ENCODE measurements around the gene HMGXB4.

DNA sequence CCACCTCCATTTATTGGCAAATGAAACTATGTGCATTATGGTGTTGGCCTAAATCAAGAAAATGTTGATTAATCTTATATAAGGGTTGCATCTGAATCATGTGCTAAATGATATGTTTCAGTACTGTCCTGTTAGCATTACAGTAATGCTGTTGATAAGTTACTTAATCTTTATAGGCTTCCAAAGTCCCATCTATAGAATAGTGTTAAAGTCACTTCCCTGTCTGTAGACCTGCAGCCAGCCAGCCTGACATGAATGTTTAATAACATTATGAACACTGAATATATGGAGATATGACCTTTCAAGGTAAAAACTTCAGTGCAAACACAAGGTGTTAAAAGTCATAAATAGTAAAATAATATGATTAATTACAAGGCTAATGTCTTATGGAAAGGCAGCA, 38.8 kb downstream of the HMGXB4 start:
- TF ChIP-seq POLR2AphosphoS5 (IDR thresholded peaks at IDR 0.05) (no peak), EP300 (IDR thresholded peaks at IDR 0.05) (no peak)
